Colonic mucosa (tissue), 4 donors: ENCODE measurements around the gene INSM1. TPM values are rescaled to one million over a fixed set of nuclear protein-coding genes. Genes with fewer than 3 reads are reported as not detected.

Experiments used
- DNase-seq: peaks from one replicate; pipeline ENCODE4 v3.0.0-alpha.2; 2020
- H3K27ac ChIP-seq: fragments of 200-600 bp; one replicate; pipeline ENCODE4 v1.8.0; 2021
- H3K27me3 ChIP-seq: fragments of 200-600 bp; one replicate; pipeline ENCODE4 v1.8.0; 2021
- H3K36me3 ChIP-seq: fragments of 200-600 bp; one replicate; pipeline ENCODE4 v1.8.0; 2021
- H3K4me1 ChIP-seq: fragments of 200-600 bp; one replicate; pipeline ENCODE4 v1.8.0; 2021; ENCODE audit warnings: mild to moderate bottlenecking
- H3K4me3 ChIP-seq: fragments of 200-600 bp; one replicate; pipeline ENCODE4 v1.8.0; 2021
- H3K9ac ChIP-seq, 2 donors: one replicate each; pipeline ENCODE4 v1.7.0; 2013; ENCODE audit warnings: control low read depth in 2 of 2, low read depth in 2 of 2, low read length in 2 of 2
- H3K9me3 ChIP-seq: fragments of 200-600 bp; one replicate; pipeline ENCODE4 v1.8.0; 2021
- CTCF ChIP-seq: fragments of 200-600 bp; IDR thresholded peaks from one replicate; pipeline ENCODE4 v1.8.0; 2022; ENCODE audit warnings: antibody characterized with exemption, mild to moderate bottlenecking
- intact Hi-C: fragments of 100-400 bp; cut with DNase I; formaldehyde crosslinking; loops from one replicate; pipeline ENCODE4 v1.14.1; 2022
- total RNA-seq, 2 donors: library from RNA; stranded (reverse); fragmentation: NEBNext Ultra II Directional in 1 of 2; extraction: Animal tissue kit (Norgen Biotek cat#: 25700) in 1 of 2; gene quantifications; one replicate each; pipeline ENCODE4 v1.2.1, GENCODE V29; 2021
- donor health status: healthy.
- donor health status: DM: no; HTN: no; CAD: no.
- donor health status: DM: no; HTN: no; CAD: no.

The INSM1 gene
- total RNA-seq, 2 donors from 2014 or later, result 5.0 to 8.6 TPM

DNA sequence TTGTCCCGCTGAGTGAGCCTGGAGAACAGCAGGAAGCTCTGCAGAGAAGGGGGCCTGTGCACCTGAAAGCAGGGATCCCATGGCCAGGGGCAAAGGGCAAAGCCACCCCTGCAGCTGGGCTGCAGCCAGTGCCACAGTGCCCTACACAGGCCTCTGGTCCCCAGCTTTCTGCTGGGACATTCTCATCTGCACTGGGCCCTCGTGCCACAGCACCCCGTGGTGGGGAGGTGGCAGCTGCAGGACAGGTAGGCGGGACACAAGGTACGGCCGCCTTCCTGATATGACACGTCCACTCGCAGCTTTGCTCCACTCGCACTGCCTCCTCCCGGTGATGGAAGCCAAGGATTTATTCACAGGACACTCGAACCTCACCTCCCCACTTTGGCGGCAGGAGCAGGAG is 27.2 kb downstream of the INSM1 start:
- Histone ChIP-seq H3K36me3 (no peaks in the 10 kb centered on the region), H3K4me3 (no peak overlapping the region)
- intact Hi-C loops, result no loop called here

DNA sequence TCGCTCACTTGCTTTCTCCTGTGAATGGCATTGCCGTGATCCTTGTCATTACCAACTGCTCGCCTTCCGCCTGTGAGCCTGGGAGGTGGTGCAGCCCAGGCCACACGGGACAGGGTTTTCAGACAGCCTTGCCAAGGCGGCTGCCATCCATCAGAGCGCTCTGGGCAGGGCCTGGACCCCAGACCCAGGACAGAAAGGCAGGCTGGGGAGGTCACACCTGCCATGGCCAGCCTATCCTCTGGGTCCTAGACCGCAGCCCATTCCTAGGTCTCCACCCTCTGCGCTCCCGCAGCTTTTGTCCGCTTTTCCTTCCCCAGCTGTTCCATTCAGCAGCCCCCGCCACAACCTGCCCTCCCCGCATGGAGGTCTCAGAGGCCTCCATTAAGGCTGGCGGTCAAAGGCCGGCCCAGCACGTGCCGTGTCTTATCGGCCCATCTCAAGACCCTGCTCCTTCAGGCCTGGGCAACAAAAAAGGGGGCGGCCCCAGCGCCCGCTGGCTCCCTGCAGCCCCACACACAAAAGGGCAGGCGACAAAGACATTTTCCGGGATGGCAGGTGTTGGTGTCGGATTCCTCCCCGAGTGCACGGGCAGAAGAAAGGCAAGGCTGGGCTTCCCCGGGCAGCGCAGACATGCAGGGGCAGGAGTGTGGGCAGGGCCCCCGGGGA is 28.1 kb downstream of the INSM1 start:
- Histone ChIP-seq H3K27ac (no peak overlapping the region), H3K27me3 (no peaks in the 10 kb centered on the region), H3K9ac (no peak overlapping the region), H3K9me3 (no peaks in the 10 kb centered on the region), H3K4me3 (no peak overlapping the region), H3K36me3 (no peaks in the 10 kb centered on the region), H3K4me1 (no peaks in the 10 kb centered on the region)
- intact Hi-C loops, result no loop called here
- DNase-seq, result no peak
- no peak for TF ChIP-seq CTCF

More for the DNA sequence above, 27.2 kb downstream of the INSM1 start:
- TF ChIP-seq CTCF, result no peak
- no peaks in the 10 kb centered on the region for H3K27me3 ChIP-seq
- H3K27ac ChIP-seq, result no peak overlapping the region
- DNase-seq, result no peak
- no peaks in the 10 kb centered on the region for H3K9me3 ChIP-seq
- H3K4me1 ChIP-seq, result no peaks in the 10 kb centered on the region
- H3K9ac ChIP-seq, result no peak overlapping the region

DNA sequence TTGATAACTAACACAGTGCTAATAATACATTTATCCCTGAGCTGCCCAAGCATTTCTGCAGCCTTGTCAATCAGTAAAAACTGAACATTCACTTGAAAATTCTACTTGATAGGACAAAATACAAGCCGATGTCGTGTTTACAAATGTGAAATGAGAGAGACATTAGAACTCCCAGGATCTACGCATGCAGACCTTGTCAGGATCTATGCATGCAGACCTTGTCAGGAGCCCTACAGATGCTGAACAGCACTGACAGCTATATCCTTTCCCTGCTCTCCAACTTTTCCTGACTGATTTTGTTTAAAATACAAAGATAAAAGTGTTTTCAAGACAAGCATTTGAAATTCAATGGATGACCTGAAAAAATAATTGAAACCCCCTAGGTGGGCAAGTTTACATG is 28.9 kb downstream of the INSM1 start:
- no peak overlapping the region for H3K4me3 ChIP-seq
- intact Hi-C loops, result no loop called here
- no peaks in the 10 kb centered on the region for H3K27me3 ChIP-seq
- TF ChIP-seq CTCF, result no peak
- H3K27ac ChIP-seq, result no peak overlapping the region
- H3K4me1 ChIP-seq, result no peaks in the 10 kb centered on the region
- DNase-seq, result no peak
- no peaks in the 10 kb centered on the region for H3K36me3 ChIP-seq
- no peaks in the 10 kb centered on the region for H3K9me3 ChIP-seq
- H3K9ac ChIP-seq, result no peak overlapping the region

- H3K27me3 ChIP-seq, result no peaks in the 10 kb centered on the region
- TF ChIP-seq CTCF, result no peak
- no peak overlapping the region for H3K27ac ChIP-seq
- DNase-seq, result no peak
- no peak overlapping the region for H3K9ac ChIP-seq
- intact Hi-C loops, result no loop called here
- no peaks in the 10 kb centered on the region for H3K9me3 ChIP-seq
- no peaks in the 10 kb centered on the region for H3K36me3 ChIP-seq
- no peak overlapping the region for H3K4me3 ChIP-seq
- H3K4me1 ChIP-seq, result no peaks in the 10 kb centered on the region
Observed at GRCh38 chr20:20398123-20398522, 30.2 kb downstream of the INSM1 start.

DNA sequence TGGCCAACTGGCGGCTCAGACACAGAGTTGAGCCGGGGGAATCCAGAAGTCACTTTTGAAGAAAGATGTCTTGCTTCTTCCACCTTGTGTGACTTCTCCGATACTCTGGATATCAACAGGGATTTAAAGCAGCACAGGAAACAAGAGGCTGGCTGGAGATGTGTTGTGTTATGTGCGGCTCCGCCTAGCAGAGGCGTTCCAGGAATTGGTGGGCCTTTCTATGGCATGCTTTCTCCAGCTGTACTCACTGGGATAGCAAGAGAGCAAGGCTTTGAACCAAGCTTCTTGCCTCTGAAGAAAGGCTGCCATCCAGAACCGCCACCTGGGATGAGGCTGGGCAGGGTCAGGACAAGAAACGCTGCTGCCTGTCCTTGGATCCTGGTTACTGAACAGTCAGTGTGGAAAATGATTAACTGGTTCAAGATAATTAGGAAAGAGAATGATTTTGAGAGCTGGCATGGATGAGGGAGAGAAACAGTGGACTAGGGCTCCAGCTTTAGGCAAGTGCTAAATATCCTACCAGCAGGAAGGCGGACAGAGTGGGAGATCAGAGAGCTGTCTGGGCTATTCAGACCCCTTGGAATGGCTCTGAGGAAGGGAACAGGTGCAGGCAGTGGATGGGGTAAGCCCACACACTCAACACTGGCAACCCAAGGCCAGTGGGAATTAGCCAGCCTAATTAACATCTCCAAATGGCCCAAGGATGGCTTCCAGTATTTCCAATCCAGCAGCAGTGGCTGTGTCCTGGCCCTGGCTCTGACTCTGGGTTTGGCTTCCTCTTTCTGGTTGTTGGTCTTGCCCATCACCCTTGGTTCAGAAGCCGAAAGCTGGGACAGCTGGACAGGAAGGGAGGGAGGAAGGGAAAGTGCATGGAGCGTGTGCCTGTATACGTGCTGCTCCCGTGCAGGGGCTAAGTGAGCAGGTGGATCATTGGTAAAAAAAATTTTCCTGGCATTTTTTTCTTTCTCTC is 31.9 kb downstream of the INSM1 start:
- Histone ChIP-seq H3K36me3 (no peaks in the 10 kb centered on the region), H3K9ac (no peak overlapping the region), H3K4me3 (no peak overlapping the region), H3K4me1 (no peaks in the 10 kb centered on the region), H3K27ac (no peak overlapping the region), H3K27me3 (no peaks in the 10 kb centered on the region), H3K9me3 (no peaks in the 10 kb centered on the region)
- no peak for TF ChIP-seq CTCF
- intact Hi-C loops, result no loop called here
- DNase-seq, result no peak
